GM12865 (cell line): ENCODE data around the gene ZMYM2.

Source experiments
- DNase-seq: peaks from one replicate; pipeline ENCODE4 v3.0.0; 2010; ENCODE audit warnings: low read depth
- H3K4me3 ChIP-seq: 2 replicates; pipeline ENCODE4 v1.5.1; 2011; ENCODE audit warnings: mild to moderate bottlenecking, low read depth, low read length, control low read depth
- TF ChIP-seq, protein P1 (sequence below): IDR thresholded peaks from 2 replicates; pipeline ENCODE4 v1.5.1; 2011; ENCODE audit warnings: low read length, control low read depth, low read depth, inconsistent platforms; ENCODE audit not compliant: insufficient read depth; ENCODE audit errors: missing control alignments

The ZMYM2 gene

DNA sequence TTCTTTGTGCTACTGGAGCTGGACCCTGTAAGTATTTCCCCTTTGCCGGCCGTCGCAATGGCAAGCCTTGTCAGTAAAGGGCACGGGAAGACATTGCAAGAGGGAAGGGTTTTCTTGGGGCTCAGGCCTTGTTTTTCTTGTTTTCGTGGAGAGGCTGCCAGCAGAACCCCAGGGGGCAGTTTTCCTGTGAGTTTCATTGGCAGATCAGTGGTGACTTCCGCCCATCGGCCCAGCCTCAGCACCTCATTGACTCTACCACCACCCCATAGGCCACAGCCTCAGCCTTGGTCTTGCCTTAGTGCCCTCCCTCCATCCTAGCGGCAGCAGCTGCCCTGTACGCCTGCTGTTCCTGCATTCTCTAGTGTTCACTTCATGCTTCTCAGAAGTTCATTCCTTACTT, 140.8 kb downstream of the ZMYM2 start:
- TF ChIP-seq, protein P1, sequence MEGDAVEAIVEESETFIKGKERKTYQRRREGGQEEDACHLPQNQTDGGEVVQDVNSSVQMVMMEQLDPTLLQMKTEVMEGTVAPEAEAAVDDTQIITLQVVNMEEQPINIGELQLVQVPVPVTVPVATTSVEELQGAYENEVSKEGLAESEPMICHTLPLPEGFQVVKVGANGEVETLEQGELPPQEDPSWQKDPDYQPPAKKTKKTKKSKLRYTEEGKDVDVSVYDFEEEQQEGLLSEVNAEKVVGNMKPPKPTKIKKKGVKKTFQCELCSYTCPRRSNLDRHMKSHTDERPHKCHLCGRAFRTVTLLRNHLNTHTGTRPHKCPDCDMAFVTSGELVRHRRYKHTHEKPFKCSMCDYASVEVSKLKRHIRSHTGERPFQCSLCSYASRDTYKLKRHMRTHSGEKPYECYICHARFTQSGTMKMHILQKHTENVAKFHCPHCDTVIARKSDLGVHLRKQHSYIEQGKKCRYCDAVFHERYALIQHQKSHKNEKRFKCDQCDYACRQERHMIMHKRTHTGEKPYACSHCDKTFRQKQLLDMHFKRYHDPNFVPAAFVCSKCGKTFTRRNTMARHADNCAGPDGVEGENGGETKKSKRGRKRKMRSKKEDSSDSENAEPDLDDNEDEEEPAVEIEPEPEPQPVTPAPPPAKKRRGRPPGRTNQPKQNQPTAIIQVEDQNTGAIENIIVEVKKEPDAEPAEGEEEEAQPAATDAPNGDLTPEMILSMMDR: no peak
- DNase-seq: no peak
- no peak overlapping the region for H3K4me3 ChIP-seq

DNA sequence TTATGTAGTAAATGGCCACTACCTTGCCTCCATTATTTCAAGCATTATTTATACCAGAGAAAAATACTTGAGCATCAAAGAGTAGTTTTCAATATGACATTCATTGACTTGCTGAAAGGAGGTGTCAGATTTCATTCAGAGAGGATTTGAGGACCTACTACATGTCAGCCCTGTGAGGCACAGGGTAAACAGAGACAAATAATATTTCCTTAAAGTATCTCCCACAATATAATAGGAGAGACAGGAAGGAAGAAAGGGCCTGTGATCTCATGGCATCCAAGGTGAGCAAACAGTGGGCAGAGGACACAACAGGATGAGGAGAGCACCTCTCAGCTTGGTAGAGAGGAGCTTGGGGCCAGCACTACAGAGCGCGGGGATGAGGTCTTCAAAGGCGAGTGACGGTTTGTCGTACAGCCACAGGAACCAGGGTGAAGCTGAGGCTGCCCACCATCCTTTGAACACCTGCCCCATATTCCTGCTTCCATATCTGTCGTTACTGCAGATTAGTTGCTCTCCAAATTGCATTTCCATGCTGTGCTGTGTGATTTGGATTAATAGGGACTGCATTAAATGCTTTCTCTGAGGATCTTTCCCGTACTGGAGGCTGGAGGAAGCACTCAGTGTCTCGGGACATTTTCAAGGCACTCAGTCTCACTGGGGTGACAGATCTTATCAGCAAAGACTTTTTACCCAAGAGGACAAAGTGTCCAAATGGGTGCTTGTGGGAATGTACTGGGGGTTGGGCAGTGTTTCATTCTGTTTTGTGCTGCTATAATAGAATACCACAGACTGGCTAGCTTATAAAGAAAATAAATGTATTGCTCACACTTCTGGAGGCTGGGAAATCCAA, 143.2 kb downstream of the ZMYM2 start:
- no peak for DNase-seq
- TF ChIP-seq, protein P1: no peak
- no peak overlapping the region for H3K4me3 ChIP-seq

DNA sequence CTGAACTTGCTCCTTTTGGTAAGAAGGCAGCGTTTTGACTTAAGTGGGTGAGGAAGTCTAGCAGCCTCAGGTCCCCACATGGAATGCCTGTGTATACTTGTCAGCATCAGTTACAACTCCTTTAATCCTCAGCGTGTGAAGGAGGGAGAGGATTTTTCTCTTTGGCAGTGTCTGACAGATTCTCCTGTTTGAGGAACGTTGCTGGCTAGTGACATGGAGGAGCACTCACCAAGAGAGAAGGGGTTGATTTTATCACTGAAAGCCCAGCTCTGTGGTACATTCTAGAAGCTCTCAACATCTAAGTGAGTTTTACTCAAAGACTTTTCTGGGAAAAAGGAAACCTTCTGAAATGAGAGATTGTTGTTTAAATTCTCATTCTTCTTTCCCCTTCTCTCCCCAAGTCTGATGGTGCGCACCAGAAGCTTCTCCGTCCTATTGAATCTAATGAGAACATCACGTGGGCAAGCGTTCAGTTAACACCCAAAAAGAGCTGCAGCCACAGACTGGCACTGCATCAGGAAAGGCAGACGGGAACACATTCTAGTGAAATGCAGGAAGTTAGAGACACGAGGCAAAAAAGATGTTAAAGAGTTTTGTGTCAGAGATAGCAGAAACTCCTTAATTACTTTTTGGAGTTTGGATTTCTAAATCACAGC, 144.1 kb downstream of the ZMYM2 start:
- TF ChIP-seq, protein P1: no peak
- no peak overlapping the region for H3K4me3 ChIP-seq
- no peak for DNase-seq

DNA sequence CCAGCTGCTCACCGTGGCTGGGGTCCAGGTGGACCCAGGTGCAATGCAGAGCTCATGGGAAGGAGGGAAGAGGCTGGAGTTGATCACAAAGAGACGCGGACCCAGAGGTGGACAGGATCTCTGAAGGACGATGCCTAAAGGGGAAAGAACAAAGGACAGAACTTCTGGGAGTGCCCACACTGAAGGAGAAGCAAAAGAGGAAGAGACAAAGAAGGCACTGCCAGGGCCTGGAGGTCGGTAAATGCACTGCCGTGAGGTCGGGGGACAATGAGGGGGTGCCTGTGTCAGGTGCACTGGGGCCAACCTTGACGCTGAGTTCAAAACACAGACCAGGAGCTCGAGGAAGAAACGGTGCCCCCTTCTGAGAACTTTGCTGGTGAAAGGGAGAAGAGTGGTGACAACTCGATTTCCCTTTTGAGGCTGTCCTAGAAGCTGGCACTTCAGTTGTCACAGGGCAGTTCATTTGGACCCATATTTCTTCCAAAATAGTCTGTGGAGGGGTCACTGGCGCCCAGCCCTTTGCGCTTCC, 146.7 kb downstream of the ZMYM2 start:
- H3K4me3 ChIP-seq: no peak overlapping the region
- no peak for DNase-seq
- TF ChIP-seq, protein P1: no peak

DNA sequence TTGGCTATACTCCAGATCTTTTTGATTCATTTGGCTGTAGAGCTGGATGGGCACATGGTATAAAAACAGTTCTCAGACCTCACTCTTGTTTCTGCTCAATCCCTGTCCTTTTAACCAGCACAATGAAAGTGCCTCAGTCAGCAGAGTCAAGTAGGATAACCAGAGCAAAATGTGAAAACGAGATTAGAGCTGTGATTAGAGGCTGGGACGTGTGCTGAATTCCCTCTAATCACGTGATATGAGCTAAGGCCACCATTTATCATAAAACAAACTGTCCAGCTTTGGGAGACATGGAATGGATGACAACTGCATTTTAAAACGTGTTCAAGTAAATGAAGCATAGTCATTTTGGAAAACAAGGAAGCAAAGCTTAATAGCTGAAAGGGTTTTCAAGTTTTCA, 148.2 kb downstream of the ZMYM2 start:
- no peak overlapping the region for H3K4me3 ChIP-seq
- TF ChIP-seq, protein P1: no peak
- no peak for DNase-seq

DNA sequence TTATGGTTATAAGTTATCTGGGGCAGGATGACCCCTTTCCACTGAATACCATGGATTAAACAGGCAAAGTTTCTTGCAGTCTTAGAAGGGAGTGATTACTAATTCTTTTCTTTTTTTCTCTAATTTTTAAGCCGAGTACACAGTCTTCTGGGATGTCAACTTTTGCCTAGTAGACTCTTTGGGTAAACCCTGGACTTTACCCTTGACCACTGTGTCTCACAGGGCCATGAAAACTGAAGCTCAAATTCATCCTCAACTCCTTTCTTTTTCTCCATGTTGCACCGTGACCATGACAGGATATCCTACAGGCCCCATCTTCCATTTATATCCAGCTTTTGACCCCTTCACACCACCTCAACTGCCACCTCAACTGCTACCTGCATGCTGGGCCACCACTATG, 150.5 kb downstream of the ZMYM2 start:
- DNase-seq: no peak
- TF ChIP-seq, protein P1: no peak
- H3K4me3 ChIP-seq: no peak overlapping the region
